Measurements from ENCODE around the gene SYNPO2L.

The SYNPO2L gene

GRCh38 chr10:73614720-73615119 lies 41.1 kb downstream of the SYNPO2L start:
- no peak for DNase-seq

- no peak for DNase-seq
Measured at GRCh38 chr10:73609116-73609515, 46.7 kb downstream of the SYNPO2L start.

GRCh38 chr10:73601486-73601921 lies 54.3 kb downstream of the SYNPO2L start:
- peak; percentile 7 for DNase-seq

GRCh38 chr10:73597346-73597745 lies 58.5 kb downstream of the SYNPO2L start:
- no peak for DNase-seq
